H1 (cell line): Measurements from ENCODE around the gene DAZAP1. TPM values are rescaled to one million over a fixed set of nuclear protein-coding genes. Genes with fewer than 3 reads are reported as not detected.

Experiments used
- CTCF ChIA-PET: fragments of 300-600 bp; sonication (Branson Sonifier 250); formaldehyde crosslinking; loops from one replicate; lab custom pipeline; 2021; ENCODE audit not compliant: partially characterized antibody; lab: Charles Lee
- POLR2A ChIA-PET: fragments of 300-600 bp; sonication (Branson Sonifier 250); formaldehyde crosslinking; loops from one replicate; lab custom pipeline; 2021; ENCODE audit warnings: inconsistent platforms; ENCODE audit not compliant: partially characterized antibody; lab: Charles Lee
- DNase-seq, 2 experiments: peaks; one replicate each; pipeline versions ENCODE4 v3.0.0 to v3.0.0-alpha.2; 2010 to 2022; ENCODE audit warnings: low spot score in 2 of 2, low read depth in 1 of 2, mixed read lengths in 1 of 2
- FAIRE-seq: peaks from 2 replicates; lab custom pipeline; 2011; peaks lifted over from hg19 to GRCh38; lab: Jason Lieb, UNC
- H2AFZ ChIP-seq: 2 replicates; pipeline ENCODE4 v1.8.1; 2012; ENCODE audit warnings: low read length, inconsistent platforms
- H2AK5ac ChIP-seq: 2 replicates; pipeline ENCODE4 v1.6.1; 2013; ENCODE audit warnings: low read depth, low read length
- H2BK120ac ChIP-seq: replicated peaks from 2 replicates; pipeline ENCODE3; 2013; ENCODE audit warnings: low read depth, low read length, inconsistent platforms
- H2BK12ac ChIP-seq: 2 replicates; pipeline ENCODE4 v1.6.1; 2013; ENCODE audit warnings: low read depth, low read length
- H2BK15ac ChIP-seq: 2 replicates; pipeline ENCODE4 v1.6.1; 2013; ENCODE audit warnings: low read length
- H2BK20ac ChIP-seq: 2 replicates; pipeline ENCODE4 v1.6.1; 2013; ENCODE audit warnings: low read length
- H2BK5ac ChIP-seq: 2 replicates; pipeline ENCODE4 v1.6.1; 2013; ENCODE audit warnings: low read depth, low read length
- H3K14ac ChIP-seq: 2 replicates; pipeline ENCODE4 v1.6.1; 2013; ENCODE audit warnings: inconsistent platforms; ENCODE audit not compliant: insufficient read length
- H3K18ac ChIP-seq: 2 replicates; pipeline ENCODE4 v1.6.1; 2013; ENCODE audit warnings: low read length; ENCODE audit errors: extremely low read depth
- H3K23ac ChIP-seq: 2 replicates; pipeline ENCODE4 v1.6.1; 2013; ENCODE audit warnings: inconsistent platforms; ENCODE audit not compliant: insufficient read length
- H3K23me2 ChIP-seq: 2 replicates; pipeline ENCODE4 v1.6.1; 2013; ENCODE audit warnings: low read depth, low read length
- H3K27ac ChIP-seq: 2 replicates; pipeline ENCODE4 v1.6.1; 2011; ENCODE audit warnings: low read depth, low read length, inconsistent platforms
- H3K27me3 ChIP-seq, 4 experiments: replicated peaks in 1 of 4; 1 replicate in 1 of 4; 2 replicates in 3 of 4; pipeline versions ENCODE4 v1.6.1 to v1.8.1; 2011 to 2013; ENCODE audit warnings: low read length in 3 of 4, mild to moderate bottlenecking in 3 of 4, inconsistent platforms in 2 of 4, mixed read lengths in 2 of 4, moderate library complexity in 1 of 4; ENCODE audit not compliant: control insufficient read depth in 3 of 4, insufficient read depth in 3 of 4; ENCODE audit errors: extremely low read depth in 1 of 4
- H3K36me3 ChIP-seq, 4 experiments: 2 replicates each; pipeline versions ENCODE4 v1.6.1 to v1.8.1; 2011 to 2013; ENCODE audit warnings: mild to moderate bottlenecking in 4 of 4, low read length in 3 of 4, moderate library complexity in 2 of 4, control low read depth in 1 of 4, inconsistent platforms in 1 of 4; ENCODE audit not compliant: insufficient read depth in 4 of 4, control insufficient read depth in 2 of 4
- H3K4ac ChIP-seq: replicated peaks from 2 replicates; pipeline ENCODE3; 2013; ENCODE audit warnings: low read length, low read depth, mixed read lengths, inconsistent platforms; ENCODE audit not compliant: insufficient read length
- H3K4me1 ChIP-seq, 4 experiments: replicated peaks in 1 of 4; 1 replicate in 1 of 4; 2 replicates in 3 of 4; pipeline versions ENCODE4 v1.6.1 to v1.8.1; 2011 to 2013; ENCODE audit warnings: low read length in 3 of 4, inconsistent platforms in 2 of 4, mixed read lengths in 1 of 4; ENCODE audit not compliant: insufficient read depth in 4 of 4, control insufficient read depth in 3 of 4
- H3K4me2 ChIP-seq, 2 experiments: 2 replicates each; pipeline versions ENCODE4 v1.6.1 to v1.8.1; 2011 to 2013; ENCODE audit warnings: low read depth in 2 of 2, low read length in 2 of 2, control low read depth in 1 of 2, inconsistent platforms in 1 of 2, mild to moderate bottlenecking in 1 of 2; ENCODE audit not compliant: insufficient read depth in 1 of 2
- H3K4me3 ChIP-seq, 4 experiments: fragments of 200-600, 300-600 bp in 1 of 4; sonication (generic), shearing (Covaris generic), sonication (Bioruptor Twin) in 1 of 4; 2 replicates each; pipeline versions ENCODE4 v1.5.1 to v1.8.1; 2011 to 2016; ENCODE audit warnings: low read length in 4 of 4, low read depth in 3 of 4, control low read depth in 2 of 4, inconsistent platforms in 2 of 4, mild to moderate bottlenecking in 2 of 4, mixed read lengths in 1 of 4, moderate library complexity in 1 of 4; ENCODE audit not compliant: insufficient read depth in 2 of 4; ENCODE audit errors: extremely low read depth in 1 of 4
- H3K56ac ChIP-seq: replicated peaks from 2 replicates; pipeline ENCODE3; 2013; ENCODE audit warnings: low read depth, mild to moderate bottlenecking, mixed read lengths, low read length, inconsistent platforms; ENCODE audit not compliant: insufficient read length
- H3K79me1 ChIP-seq: 2 replicates; pipeline ENCODE4 v1.6.1; 2013; ENCODE audit warnings: low read depth, low read length, control low read depth
- H3K79me2 ChIP-seq, 2 experiments: 2 replicates each; pipeline versions ENCODE4 v1.6.1 to v1.8.1; 2012 to 2013; ENCODE audit warnings: low read length in 2 of 2, mild to moderate bottlenecking in 2 of 2, inconsistent platforms in 1 of 2; ENCODE audit not compliant: insufficient read depth in 2 of 2, control insufficient read depth in 1 of 2
- H3K9ac ChIP-seq, 4 experiments: replicated peaks in 1 of 4; 1 replicate in 1 of 4; 2 replicates in 3 of 4; pipeline versions ENCODE4 v1.6.1 to v1.8.1; 2011 to 2013; ENCODE audit warnings: low read depth in 3 of 4, low read length in 3 of 4, control low read depth in 2 of 4, mild to moderate bottlenecking in 2 of 4, moderate library complexity in 2 of 4, inconsistent platforms in 1 of 4; ENCODE audit errors: extremely low read depth in 1 of 4
- H3K9me3 ChIP-seq, 2 experiments: 2 replicates each; pipeline versions ENCODE4 v1.6.1 to v1.8.1; 2012 to 2013; ENCODE audit warnings: mild to moderate bottlenecking in 2 of 2, moderate library complexity in 2 of 2, control low read depth in 1 of 2, inconsistent platforms in 1 of 2, low read depth in 1 of 2, low read length in 1 of 2, mixed read lengths in 1 of 2; ENCODE audit not compliant: insufficient read depth in 2 of 2
- H4K20me1 ChIP-seq, 2 experiments: replicated peaks in 1 of 2; 2 replicates each; pipeline versions ENCODE3 to v1.8.1; 2011 to 2013; ENCODE audit warnings: inconsistent platforms in 2 of 2, low read length in 2 of 2, mild to moderate bottlenecking in 1 of 2; ENCODE audit not compliant: insufficient read depth in 2 of 2, control insufficient read depth in 1 of 2
- H4K5ac ChIP-seq: 2 replicates; pipeline ENCODE4 v1.6.1; 2013; ENCODE audit warnings: low read length, low read depth, mixed read lengths, inconsistent platforms; ENCODE audit not compliant: insufficient read length
- H4K8ac ChIP-seq: 2 replicates; pipeline ENCODE4 v1.8.0; 2013; ENCODE audit warnings: mild to moderate bottlenecking, moderate library complexity, low read length, inconsistent platforms; ENCODE audit not compliant: insufficient read depth; ENCODE audit errors: extremely low read depth
- H4K91ac ChIP-seq: replicated peaks from 2 replicates; pipeline ENCODE3; 2013; ENCODE audit warnings: low read length, mixed read lengths, inconsistent platforms; ENCODE audit not compliant: insufficient read length
- CHD2 ChIP-seq: IDR thresholded peaks from 2 replicates; pipeline ENCODE4 v1.6.1; 2012; ENCODE audit warnings: low read length, improper control_type of control experiment
- CREB1 ChIP-seq: IDR thresholded peaks from 2 replicates; pipeline ENCODE4 v1.6.1; 2012; ENCODE audit warnings: inconsistent platforms
- EP300 ChIP-seq, 2 experiments: IDR thresholded peaks; 1 replicate in 1 of 2; 2 replicates in 1 of 2; pipeline ENCODE4 v1.6.1; 2011 to 2012; ENCODE audit warnings: low read depth in 2 of 2, low read length in 2 of 2, mild to moderate bottlenecking in 2 of 2, borderline replicate concordance in 1 of 2, inconsistent platforms in 1 of 2, moderate library complexity in 1 of 2
- MAX ChIP-seq: IDR thresholded peaks from 2 replicates; pipeline ENCODE4 v1.6.1; 2012; ENCODE audit warnings: inconsistent platforms
- RFX5 ChIP-seq: IDR thresholded peaks from 2 replicates; pipeline ENCODE4 v1.6.1; 2011; ENCODE audit warnings: low read depth, low read length, improper control_type of control experiment, borderline replicate concordance
- SIN3A ChIP-seq, 2 experiments: IDR thresholded peaks in 1 of 2; conservative IDR thresholded peaks in 1 of 2; 2 replicates each; pipeline ENCODE4 v1.6.1; 2011 to 2012; ENCODE audit warnings: low read length in 2 of 2, improper control_type of control experiment in 1 of 2, low read depth in 1 of 2, mild to moderate bottlenecking in 1 of 2
- SIRT6 ChIP-seq: IDR thresholded peaks from one replicate; pipeline ENCODE4 v1.7.1; 2012; ENCODE audit warnings: low read length, inconsistent platforms
- SIX5 ChIP-seq: IDR thresholded peaks from 2 replicates; pipeline ENCODE4 v1.6.1; 2011; ENCODE audit warnings: mild to moderate bottlenecking, low read depth, low read length
- TBP ChIP-seq: IDR thresholded peaks from 2 replicates; pipeline ENCODE4 v1.6.1; 2011; ENCODE audit warnings: low read depth, low read length, improper control_type of control experiment
- USF2 ChIP-seq: IDR thresholded peaks from 2 replicates; pipeline ENCODE4 v1.6.1; 2011; ENCODE audit warnings: low read length, improper control_type of control experiment
- WGBS, 2 experiments: shearing (Covaris generic) in 1 of 2; methylation state at CpG; one replicate each; pipeline versions ENCODE4 v1.1.6 to v1.1.7; 2013 to 2015; ENCODE audit warnings: low lambda C conversion rate in 2 of 2, mixed read lengths in 2 of 2, inconsistent platforms in 1 of 2, low coverage in 1 of 2, missing lambda C conversion rate in 1 of 2; ENCODE audit not compliant: insufficient replicate concordance in 2 of 2, insufficient coverage in 1 of 2, insufficient read length in 1 of 2; ENCODE audit errors: extremely low coverage in 1 of 2, missing lambda C conversion rate in 1 of 2; 5-methylcytosine and 5-hydroxymethylcytosine counted together
- polyA plus RNA-seq, 7 experiments: library from polyadenylated mRNA; depleted of rRNA in 3 of 7; stranded (reverse) in 5 of 7; unstranded in 2 of 7; fragments of >200 nt in 5 of 7; fragments of 200-250 nt in 2 of 7; gene quantifications; 1 replicate in 5 of 7; 2 replicates in 1 of 7; 4 replicates in 1 of 7; pipeline versions ENCODE4 v1.2.1 to v1.2.3, GENCODE V29; 2011 to 2013; ENCODE audit warnings: missing spikeins in 2 of 7, mixed read lengths in 2 of 7
- total RNA-seq: library from RNA; stranded (reverse); fragmentation: NEBNext Ultra II Directional; extraction: Animal tissue kit (Norgen Biotek cat#: 25700); gene quantifications from 2 replicates; pipeline ENCODE4 v1.2.1, GENCODE V29; 2021

The DAZAP1 gene
- total and polyA plus RNA-seq, 2 of the 8 experiments (the other 6 are each of a cell fraction or from before 2014, with no cell fraction given), result 79.6 to 341 TPM

GRCh38 chr19:1424192-1424955 lies 17.0 kb downstream of the DAZAP1 start:
- H3K4me2 ChIP-seq, result no peak overlapping the region
- H3K56ac ChIP-seq, result no peak overlapping the region
- FAIRE-seq (no peak), DNase-seq (no peak)
- no peak overlapping the region for H2BK120ac ChIP-seq
- no peaks in the 10 kb centered on the region for H3K9me3 ChIP-seq
- H4K20me1 ChIP-seq, result peaks cover 37 to 44% of the 10 kb centered on the region in 2 experiments
- ChIA-PET POLR2A (interaction anchor here (0.7 to 1.2 kb wide), 2 partner anchors 11 to 12 kb away, joined by 3 to 5 read pairs; no protein-coding TSS in a partner anchor), CTCF (interaction anchor here (1.0 to 1.4 kb wide), 2 partner anchors 11 to 13 kb away, joined by 3 to 6 read pairs; no protein-coding TSS in a partner anchor)
- H4K5ac ChIP-seq, result no peak overlapping the region
- no peak overlapping the region for H2BK20ac ChIP-seq
- no peak overlapping the region for H2BK12ac ChIP-seq
- H3K27ac ChIP-seq, result no peak overlapping the region
- peaks cover 0 to 61% of the 10 kb centered on the region in 2 experiments; a peak in 3 of 4 replicates for H3K79me2 ChIP-seq
- no peak overlapping the region for H2AFZ ChIP-seq
- H3K4ac ChIP-seq, result no peak overlapping the region
- H3K27me3 ChIP-seq, result no peaks in the 10 kb centered on the region
- peak overlapping the region; percentile 49; the same call in 1 of the 2 replicates for H2BK5ac ChIP-seq
- H2BK15ac ChIP-seq, result no peak overlapping the region
- no peak overlapping the region for H3K18ac ChIP-seq
- no peak overlapping the region for H3K23ac ChIP-seq
- no peaks in the 10 kb centered on the region for H3K23me2 ChIP-seq
- peak overlapping the region; percentile 31; the same call in 1 of the 2 replicates for H4K8ac ChIP-seq
- peaks cover 0 to 3% (median 0%) of the 10 kb centered on the region in 4 experiments; a peak in 1 of 7 replicates for H3K4me1 ChIP-seq
- H2AK5ac ChIP-seq, result no peak overlapping the region
- no peak overlapping the region for H3K14ac ChIP-seq
- peaks cover 37 to 80% (median 70%) of the 10 kb centered on the region in 4 experiments for H3K36me3 ChIP-seq
- WGBS, 2 experiments, result 96% methylated on average over 37 of the region's 42 CpGs; no CpG with 5 or more reads in 1 of the 2 experiments
- no peak overlapping the region for H3K9ac ChIP-seq
- no peak overlapping the region for H3K4me3 ChIP-seq
- H4K91ac ChIP-seq, result no peak overlapping the region
- peaks cover 11% of the 10 kb centered on the region for H3K79me1 ChIP-seq
- TF ChIP-seq CHD2 (no peak), CREB1 (no peak), MAX (no peak), EP300 (IDR thresholded peaks at IDR 0.05; ENCODE audit: borderline replicate concordance in 1 of 2, low read depth in 2 of 2, low read length in 2 of 2) (no peak), RFX5 (no peak), SIRT6 (no peak), SIN3A (conservative IDR thresholded peaks at IDR 0.05 in 1 of 2, IDR thresholded peaks at IDR 0.05 in 1 of 2; ENCODE audit: low read depth in 1 of 2, low read length in 2 of 2) (no peak), TBP (no peak), USF2 (no peak), SIX5 (no peak)
